Activated CD4-positive, alpha-beta T cell treated with anti-CD3 and anti-CD28 coated beads for 1 hour (primary cell): ENCODE data around the gene MDC1.
A peak's percentile ranks its signal among the peaks of the same experiment; 100 is the strongest.
"Not testable (repeated sequence)": the region's sequence is repeated elsewhere in the genome, so short reads cannot be mapped to it uniquely, and the experiment has no call there.

Experiments
- DNase-seq: peaks from one replicate; pipeline ENCODE4 v3.0.0-alpha.2; 2020

The MDC1 gene

GRCh38 chr6:30678964-30679726 lies 37.9 kb downstream of the MDC1 start:
- DNase-seq, result peak; percentile 91

- no peak for DNase-seq
Observed at GRCh38 chr6:30676660-30677285, 40.3 kb downstream of the MDC1 start.

- peak; percentile 78 for DNase-seq
Observed at GRCh38 chr6:30672445-30673253, 44.4 kb downstream of the MDC1 start, which contains the start of gene DHX16. TSS of gene DHX16 (minus strand) at chr6:30673006. CDS start at chr6:30672841, 165 bp downstream.

GRCh38 chr6:30670760-30671527 lies 46.1 kb downstream of the MDC1 start:
- DNase-seq, result no peak

- not testable (repeated sequence) for DNase-seq
Observed at GRCh38 chr6:30666300-30666699, 50.8 kb downstream of the MDC1 start.

GRCh38 chr6:30664994-30665767 lies 51.9 kb downstream of the MDC1 start:
- DNase-seq, result no peak

DNA sequence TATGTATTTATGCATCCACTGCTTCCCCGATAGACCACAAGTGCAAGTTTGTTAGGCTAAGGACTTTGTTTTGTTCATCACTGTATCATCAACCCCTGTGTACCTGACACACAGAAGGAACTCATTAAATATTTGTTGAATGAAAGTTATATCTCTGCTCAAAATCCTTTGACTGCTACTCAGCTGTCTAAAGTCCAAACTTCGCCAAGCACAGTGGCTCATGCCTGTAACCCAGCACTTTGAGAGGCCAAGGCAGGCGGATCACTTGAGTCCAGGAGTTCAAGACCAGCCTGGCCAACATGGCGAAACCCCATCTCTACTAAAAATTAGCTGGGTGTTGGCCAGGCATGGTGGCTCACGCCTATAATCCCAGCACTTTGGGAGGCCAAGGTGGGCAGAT lies 59.2 kb downstream of the MDC1 start:
- DNase-seq, result not testable (repeated sequence)

DNA sequence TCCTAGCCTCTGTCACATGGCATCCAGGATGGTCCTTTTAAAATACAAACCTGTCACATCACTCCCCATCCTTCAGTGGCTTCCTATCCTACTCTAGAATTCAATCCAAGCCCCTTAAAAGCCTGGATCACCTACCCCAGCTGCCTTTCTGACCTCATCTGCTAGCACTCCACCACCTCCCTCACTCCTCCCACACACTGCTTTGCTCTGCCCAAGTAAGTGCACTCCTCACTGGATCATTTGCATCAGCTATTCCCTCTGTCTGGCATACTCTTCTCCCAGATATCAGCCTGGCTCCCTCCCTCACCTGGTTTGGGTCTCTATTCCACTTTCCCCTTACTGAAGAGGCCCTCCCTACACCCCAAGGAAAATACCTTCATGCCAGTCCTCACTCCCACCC lies 59.6 kb downstream of the MDC1 start:
- DNase-seq, result no peak

- no peak for DNase-seq
Observed at GRCh38 chr6:30656513-30656912, 60.6 kb downstream of the MDC1 start.

DNA sequence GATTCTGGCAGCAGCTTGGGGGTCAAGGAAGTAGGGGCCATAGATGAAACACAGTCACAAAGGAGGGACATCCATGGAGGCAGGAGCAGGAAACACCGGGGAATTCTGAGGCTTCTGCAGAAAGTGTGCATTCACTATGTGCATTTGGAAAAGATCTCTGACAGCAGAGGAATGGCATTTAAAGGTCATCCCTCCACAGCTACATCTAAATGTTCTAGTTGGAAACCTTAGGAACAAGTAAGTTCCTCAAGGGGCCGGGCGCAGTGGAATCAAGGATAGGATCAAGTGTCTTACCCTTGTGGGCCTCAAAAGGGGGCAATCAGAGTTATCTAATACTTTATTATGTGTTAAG lies 61.4 kb downstream of the MDC1 start:
- no peak for DNase-seq

DNA sequence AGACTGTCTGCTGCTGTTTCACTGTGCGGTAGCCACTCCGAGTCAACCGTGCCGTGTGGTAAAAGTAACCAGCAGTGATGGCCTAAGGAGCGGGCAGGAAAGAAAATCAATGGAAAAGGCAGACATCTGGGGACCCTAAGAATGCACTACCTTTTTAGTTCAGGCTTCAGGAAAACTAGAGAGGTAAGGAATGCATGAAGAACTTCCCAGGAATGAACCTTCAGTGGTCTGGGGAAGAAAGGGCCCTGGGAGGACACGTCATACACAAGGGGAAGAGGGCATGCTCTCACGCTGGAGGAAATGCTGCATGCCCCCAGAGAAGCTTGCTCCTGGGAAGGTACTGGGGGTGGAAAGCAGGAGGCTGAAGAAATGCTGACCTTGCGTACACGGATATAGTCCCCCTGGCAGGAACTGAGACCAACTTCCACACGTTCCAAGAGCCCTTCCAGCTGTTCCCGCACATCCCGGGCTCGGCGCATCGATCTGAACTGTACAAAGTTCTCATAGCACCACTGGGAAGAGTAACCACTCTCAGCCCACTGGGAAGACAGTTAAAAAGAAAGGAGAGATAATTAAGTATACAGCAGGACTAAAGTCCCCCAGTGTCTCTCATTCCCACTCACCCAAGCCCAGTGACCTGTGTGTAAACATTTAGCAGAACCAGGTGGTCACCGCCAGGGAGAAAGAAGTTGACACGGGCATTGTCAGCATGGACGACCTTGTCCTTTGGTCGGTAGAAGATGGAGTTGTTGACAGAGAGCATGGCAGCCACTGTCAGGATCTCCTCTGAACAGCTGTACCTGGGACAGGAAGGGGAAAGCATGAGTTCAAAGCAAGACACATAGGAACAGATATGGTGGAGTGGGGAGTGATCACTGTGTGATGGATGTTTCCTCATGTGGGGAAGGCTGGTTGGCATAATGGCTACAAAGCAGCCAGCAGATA lies 62.0 kb downstream of the MDC1 start:
- DNase-seq, result no peak

DNA sequence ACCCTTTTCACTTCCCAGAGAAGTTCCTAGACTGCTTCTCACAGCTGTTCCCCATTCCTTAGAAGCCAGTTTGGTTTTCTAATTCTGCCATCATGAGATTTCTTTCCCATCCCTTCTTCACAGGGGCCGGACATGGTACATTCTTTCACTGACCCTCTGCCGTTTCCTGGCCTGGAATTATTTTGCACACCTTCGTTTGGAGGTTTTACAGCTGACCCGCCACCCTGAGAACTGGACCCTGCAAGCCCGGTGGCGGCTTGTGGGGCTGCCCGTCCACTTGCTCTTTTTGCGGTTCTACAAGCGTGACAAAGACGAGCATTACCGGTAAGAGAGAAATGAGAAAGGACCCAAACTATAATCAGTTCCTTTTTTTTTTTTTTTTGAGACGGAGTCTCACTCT lies 65.9 kb downstream of the MDC1 start:
- DNase-seq, result no peak
